ENCODE results near the gene MYBPHL. TPM values are rescaled to one million over a fixed set of nuclear protein-coding genes. Genes with fewer than 3 reads are reported as not detected.
A peak's percentile ranks its signal among the peaks of the same experiment; 100 is the strongest.

MYBPHL gene
- polyA plus RNA-seq, 5 donors, result 0.14 to 0.39 (median 0.22) TPM; not detected in 1

DNA sequence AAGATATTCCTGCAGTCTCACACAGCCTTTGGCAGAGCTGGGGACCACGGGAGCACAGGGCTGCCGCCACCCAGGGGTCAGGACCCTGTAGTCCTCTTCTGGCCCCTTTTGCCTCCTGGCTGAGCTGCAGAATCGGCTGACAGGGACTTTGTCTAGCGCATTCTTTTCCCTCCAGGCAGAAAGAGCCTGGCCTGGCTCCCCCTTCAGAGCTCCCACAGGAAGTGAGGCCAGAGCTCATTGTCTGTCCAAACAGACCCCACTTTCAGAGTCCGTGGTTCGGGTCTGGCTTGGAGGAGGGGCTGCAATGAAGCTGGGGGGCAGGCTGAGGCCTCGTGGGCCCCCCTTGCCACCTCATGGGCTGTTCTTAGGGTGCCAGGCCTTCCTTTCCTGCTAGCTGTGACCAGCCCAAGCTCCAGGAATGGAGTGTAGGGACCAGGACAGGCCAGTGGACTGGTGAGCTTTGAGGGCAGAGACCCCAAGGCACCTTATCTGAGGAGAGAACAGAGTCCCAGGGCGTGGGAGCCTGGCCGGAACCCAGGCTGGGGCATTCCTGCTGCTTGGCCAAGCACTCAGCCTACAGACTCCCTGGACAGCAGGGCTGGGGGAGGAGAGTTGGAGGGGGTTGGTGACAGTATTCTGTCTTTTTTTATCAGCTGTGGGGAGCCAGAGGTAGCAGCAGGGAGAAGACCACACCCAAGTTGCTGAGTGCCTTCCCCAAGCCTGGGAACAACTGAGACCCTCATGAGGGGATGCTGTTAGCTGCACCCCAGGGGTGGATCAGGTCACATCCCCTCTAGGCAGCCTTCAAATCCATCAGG, 52.8 kb downstream of the MYBPHL start:
- DNase-seq, result no peak

DNA sequence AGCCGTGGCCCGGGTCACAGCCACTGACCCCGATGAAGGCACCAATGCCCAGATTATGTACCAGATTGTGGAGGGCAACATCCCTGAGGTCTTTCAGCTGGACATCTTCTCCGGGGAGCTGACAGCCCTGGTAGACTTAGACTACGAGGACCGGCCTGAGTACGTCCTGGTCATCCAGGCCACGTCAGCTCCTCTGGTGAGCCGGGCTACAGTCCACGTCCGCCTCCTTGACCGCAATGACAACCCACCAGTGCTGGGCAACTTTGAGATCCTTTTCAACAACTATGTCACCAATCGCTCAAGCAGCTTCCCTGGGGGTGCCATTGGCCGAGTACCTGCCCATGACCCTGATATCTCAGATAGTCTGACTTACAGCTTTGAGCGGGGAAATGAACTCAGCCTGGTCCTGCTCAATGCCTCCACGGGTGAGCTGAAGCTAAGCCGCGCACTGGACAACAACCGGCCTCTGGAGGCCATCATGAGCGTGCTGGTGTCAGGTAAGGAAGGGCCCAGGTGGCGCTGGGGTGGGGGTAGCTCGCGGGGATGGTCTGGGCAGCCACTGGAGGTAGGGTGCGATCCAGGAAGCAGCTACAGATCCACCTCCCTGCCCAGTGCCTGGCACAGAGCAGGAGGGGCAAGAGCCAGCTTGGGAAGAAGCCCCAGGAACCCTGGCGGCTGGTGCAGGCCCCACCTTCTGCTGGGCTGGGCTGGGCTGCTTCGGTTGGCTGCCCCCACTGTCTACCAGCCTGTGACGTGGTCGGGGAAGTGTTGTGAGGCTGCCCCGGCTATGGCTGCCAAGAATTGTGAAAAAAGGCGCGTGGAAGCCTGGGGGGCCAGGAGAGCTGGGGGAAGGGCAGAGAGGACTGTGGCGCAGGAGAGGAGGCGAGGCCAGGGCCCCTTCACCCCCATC, 53.7 kb downstream of the MYBPHL start:
- DNase-seq, result peak in 1 of 2 donors; percentile 46

DNA sequence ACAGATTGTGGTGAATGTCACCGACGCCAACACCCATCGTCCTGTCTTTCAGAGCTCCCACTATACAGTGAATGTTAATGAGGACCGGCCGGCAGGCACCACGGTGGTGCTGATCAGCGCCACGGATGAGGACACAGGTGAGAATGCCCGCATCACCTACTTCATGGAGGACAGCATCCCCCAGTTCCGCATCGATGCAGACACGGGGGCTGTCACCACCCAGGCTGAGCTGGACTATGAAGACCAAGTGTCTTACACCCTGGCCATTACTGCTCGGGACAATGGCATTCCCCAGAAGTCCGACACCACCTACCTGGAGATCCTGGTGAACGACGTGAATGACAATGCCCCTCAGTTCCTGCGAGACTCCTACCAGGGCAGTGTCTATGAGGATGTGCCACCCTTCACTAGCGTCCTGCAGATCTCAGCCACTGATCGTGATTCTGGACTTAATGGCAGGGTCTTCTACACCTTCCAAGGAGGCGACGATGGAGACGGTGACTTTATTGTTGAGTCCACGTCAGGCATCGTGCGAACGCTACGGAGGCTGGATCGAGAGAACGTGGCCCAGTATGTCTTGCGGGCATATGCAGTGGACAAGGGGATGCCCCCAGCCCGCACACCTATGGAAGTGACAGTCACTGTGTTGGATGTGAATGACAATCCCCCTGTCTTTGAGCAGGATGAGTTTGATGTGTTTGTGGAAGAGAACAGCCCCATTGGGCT, 54.5 kb downstream of the MYBPHL start:
- no peak for DNase-seq

DNA sequence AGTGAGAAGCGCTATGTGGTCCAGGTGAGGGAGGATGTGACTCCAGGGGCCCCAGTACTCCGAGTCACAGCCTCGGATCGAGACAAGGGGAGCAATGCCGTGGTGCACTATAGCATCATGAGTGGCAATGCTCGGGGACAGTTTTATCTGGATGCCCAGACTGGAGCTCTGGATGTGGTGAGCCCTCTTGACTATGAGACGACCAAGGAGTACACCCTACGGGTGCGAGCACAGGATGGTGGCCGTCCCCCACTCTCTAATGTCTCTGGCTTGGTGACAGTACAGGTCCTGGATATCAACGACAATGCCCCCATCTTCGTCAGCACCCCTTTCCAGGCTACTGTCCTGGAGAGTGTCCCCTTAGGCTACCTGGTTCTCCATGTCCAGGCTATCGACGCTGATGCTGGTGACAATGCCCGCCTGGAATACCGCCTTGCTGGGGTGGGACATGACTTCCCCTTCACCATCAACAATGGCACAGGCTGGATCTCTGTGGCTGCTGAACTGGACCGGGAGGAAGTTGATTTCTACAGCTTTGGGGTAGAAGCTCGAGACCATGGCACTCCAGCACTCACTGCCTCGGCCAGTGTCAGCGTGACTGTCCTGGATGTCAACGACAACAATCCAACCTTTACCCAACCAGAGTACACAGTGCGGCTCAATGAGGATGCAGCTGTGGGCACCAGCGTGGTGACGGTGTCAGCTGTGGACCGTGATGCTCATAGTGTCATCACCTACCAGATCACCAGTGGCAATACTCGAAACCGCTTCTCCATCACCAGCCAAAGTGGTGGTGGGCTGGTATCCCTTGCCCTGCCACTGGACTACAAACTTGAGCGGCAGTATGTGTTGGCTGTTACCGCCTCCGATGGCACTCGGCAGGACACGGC, 55.3 kb downstream of the MYBPHL start:
- DNase-seq, result no peak

DNA sequence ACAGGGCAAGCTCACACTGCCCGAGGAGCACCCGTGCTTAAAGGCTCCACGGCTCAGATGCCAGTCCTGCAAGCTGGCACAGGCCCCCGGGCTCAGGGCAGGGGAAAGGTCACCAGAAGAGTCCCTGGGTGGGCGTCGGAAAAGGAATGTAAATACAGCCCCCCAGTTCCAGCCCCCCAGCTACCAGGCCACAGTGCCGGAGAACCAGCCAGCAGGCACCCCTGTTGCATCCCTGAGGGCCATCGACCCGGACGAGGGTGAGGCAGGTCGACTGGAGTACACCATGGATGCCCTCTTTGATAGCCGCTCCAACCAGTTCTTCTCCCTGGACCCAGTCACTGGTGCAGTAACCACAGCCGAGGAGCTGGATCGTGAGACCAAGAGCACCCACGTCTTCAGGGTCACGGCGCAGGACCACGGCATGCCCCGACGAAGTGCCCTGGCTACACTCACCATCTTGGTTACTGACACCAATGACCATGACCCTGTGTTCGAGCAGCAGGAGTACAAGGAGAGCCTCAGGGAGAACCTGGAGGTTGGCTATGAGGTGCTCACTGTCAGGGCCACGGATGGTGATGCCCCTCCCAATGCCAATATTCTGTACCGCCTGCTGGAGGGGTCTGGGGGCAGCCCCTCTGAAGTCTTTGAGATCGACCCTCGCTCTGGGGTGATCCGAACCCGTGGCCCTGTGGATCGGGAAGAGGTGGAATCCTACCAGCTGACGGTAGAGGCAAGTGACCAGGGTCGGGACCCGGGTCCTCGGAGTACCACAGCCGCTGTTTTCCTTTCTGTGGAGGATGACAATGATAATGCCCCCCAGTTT, 56.1 kb downstream of the MYBPHL start:
- DNase-seq, result no peak

DNA sequence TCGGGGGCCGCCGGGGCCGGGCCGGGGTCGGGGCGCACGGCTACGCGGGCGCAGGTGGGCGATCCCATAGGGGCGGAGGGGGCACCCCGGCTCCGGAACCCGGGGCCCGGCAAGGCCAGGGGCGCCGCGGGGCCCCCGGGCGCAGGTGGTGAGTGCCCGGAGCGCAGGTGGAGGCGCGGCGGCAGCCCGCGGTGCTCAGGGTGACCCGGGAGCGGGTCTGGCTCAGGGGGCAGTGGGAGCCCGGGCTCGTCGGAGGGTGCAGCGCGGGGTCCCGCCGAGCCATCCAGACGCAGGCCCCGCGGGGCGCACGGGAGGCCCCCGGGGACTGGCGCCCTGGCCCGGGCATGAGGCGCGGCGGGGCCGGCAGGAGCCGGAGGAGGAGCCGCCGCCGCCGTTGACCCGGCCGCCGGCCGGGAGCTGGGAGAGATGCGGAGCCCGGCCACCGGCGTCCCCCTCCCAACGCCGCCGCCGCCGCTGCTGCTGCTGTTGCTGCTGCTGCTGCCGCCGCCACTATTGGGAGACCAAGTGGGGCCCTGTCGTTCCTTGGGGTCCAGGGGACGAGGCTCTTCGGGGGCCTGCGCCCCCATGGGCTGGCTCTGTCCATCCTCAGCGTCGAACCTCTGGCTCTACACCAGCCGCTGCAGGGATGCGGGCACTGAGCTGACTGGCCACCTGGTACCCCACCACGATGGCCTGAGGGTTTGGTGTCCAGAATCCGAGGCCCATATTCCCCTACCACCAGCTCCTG, 57.0 kb downstream of the MYBPHL start:
- no peak for DNase-seq

DNA sequence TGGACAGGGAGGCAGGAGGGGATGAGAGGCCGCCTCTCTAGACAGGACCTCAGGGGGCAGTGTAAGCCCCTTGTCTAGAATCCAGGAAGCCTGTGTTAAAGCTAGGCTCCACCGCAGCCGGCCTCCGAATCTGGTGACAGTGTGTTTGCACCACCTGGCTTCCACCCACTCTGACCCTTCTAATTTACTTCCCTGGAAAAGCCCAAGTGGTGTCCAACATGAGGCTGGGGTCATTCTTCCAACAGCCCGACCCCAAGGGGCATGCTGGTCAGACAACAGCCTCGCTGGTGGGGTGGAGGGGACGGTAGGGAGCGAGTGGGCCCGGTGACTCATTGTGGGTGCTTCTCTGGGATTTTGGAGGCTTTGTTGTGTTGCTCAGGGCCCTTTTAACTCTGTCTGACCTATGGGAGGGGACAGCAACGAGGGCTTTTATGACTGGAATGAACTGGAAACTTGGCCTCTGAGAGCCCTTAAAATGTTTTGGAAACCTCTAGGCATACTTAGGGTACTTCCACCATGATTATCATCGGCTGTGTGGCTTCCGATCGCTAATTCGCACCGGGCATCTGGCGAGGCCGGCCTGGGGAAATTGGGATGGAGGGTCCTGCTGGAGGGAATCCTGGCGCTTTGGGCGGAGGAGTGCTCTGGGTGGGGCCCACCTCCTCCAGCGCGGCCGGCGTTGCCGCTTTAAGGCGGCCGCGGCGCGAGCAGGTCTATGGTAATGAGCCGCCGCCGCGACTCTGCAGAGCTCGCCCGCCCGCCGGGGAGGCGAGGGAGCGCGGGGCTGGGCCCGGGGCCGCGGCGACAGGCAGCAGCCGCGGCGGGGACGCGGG, 57.8 kb downstream of the MYBPHL start, which contains the start of gene CELSR2:
Gene CELSR2, plus strand, starts transcription at position 743 of the 833 bp plus-strand sequence. CDS start 541 bp downstream, outside the sequence.
- DNase-seq, result peak; percentile 38 to 60

DNA sequence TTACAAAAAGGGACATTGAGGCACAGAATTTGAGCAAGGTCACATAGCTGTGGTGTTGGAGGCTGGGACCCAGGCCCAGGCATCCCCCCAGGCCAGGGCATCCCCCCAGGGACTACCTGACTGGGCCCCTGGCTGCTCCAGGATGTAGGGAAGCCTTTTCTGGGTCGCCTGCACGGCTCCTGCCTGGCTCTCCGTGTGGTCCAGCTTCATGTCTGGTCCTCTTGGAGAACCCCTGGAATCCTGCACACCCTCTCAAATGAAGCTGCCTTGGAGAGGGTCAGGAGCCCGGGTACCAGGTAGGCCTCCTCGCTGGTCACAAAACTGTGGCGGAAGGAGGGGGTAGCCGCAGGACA, 58.4 kb downstream of the MYBPHL start:
- DNase-seq, result no peak

DNA sequence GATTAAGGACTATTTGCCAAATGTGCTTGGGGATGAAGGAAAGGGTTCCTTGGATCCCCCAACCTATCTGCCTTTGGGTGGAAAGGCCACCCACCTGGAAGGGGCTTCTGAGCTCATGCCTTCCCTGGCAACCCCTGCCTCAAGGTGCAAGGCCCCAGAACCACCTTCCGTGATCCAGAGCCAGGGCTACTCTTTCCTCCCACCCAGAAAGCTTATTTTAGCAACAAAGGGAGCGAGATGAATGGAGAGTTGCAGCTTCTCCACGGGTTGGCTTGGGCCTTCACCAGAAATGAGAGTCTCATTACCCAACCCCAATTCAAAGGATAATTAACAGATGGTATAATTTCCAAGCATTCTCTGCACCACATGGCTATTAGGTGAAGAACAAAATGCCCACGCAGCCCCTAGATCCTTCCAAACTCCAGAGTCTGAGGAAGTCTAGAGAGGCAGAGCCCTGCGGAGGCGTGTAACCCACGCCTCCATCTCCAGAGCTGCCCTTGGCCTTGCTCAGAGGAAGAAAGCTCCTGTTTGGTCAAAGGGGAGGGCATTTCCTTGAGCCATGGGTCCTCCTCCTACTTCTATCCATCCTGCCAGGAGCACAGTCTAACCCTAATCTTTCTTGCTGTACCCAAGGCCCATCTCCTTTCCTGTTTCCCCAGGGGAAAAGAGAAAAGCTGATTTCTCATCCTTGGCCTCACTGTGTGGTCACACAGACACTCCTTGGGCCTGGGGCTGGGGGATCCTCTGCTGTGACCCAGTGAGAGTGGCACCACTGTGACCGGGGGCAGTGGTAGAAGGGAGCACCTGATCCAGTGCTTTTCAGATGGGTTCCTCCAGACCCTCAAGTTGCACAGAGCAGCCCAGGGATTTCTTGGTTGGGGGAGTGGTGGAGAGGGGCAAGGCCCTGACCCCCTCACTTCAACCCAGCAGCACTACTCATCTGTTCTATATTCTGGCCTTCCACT, 59.1 kb downstream of the MYBPHL start:
- DNase-seq, result no peak

DNA sequence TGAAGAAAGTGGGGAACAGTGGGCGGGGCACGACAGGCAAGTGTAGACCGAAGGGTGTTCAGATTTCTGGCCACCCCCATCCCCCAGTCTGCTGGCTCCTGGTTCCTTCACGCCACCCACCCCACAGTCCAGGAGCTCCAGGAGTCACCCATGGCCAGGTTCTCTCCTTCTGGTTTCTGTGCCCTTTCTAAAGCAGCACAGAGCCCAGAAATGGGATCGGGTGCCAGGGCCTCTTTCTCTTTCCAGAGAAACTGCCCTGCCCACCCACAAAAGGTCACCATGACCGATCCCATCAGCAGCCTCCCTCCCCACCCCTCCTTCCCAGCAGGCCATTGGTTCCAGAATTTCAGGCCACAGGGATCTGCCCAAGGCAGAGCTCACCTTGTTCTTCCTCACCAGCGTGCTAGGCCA, 60.7 kb downstream of the MYBPHL start:
- DNase-seq, result no peak

DNA sequence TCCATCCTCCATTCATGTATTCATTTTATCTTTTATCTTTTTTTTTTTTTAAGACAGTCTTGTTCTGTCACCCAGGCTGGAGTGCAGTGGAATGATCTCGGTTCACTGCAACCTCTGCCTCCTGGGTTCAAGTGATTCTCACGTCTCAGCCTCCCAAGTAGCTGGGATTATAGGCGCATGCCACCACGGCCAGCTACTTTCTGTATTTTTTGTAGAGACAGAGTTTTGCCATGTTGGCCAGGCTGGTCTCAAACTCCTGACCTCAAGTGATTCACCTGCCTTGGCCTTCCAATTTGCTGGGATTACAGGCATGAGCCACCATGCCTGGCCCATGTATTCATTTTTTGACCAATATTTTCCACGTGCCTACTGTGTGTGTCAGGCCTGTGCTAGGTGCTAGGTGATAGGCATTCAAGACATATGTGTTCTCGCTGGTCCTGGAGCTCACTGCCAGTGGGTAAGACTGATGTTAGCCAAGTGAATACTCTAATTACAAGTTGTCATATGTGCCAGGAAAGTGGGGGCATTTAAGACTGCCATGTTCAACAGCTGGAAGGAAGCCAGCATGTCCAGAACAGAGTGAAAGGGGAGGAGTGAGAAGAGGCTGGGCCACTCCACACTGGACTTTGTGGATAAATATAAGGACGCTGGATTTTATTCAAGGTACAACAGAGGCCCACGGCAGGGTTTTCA, 62.8 kb downstream of the MYBPHL start:
- no peak for DNase-seq

DNA sequence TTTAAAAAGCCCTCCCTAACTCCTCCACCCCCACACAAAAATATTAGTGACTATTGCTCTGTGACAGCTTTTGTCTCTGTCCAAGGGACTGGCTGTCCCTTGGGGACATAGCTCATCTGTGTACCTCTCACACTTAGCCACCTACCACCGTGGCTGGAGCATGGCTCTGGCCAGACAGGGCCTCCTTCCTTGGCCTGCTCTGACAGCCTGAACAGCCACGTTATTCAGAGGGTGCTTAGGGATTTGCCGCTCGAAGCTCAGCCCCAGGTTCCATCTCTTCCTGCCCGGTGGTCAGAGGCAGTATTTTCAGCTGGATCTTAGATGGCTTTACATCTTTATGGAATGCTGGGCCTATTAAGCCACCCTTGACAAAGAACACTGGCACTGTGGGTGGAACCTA, 63.6 kb downstream of the MYBPHL start:
- no peak for DNase-seq

DNA sequence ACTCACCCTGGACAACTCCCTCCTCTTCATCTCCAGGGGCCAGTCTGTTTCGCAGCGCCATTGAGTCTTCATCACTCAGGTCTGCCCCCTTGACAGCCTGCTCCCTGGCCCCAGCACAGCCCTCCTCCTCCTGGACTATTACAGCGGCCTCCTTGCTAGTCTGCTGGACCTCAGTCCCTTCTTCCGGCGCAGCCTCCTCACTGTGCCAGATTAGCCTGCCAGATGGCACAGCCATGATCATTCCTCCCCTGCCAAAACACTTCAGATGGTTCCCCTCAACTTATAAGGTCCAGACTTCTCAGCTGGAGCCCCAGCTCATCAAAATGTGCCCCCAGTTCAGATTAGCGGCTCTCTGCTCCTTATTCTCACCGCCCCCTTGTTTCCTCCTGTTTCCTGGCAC, 64.4 kb downstream of the MYBPHL start:
- peak in 1 of 2 donors; percentile 31 for DNase-seq
